HEK293T (cell line): ENCODE data around the gene MFSD2A.
"Not testable (repeated sequence)": the region's sequence is repeated elsewhere in the genome, so short reads cannot be mapped to it uniquely, and the experiment has no call there.

Experiments used
- CTCF ChIA-PET: fragments of 350-600 bp; formaldehyde crosslinking; extraction: SDS; loops from one replicate; lab custom pipeline; 2021; ENCODE audit warnings: antibody characterized with exemption, inconsistent platforms; lab: Yijun Ruan, JAX
- POLR2A ChIA-PET: fragments of 350-600 bp; formaldehyde crosslinking; extraction: SDS; loops from one replicate; lab custom pipeline; 2020; ENCODE audit warnings: antibody characterized with exemption, inconsistent platforms; lab: Yijun Ruan, JAX
- DNase-seq: peaks from one replicate; pipeline ENCODE4 v3.0.0; 2012; ENCODE audit warnings: mixed read lengths; ENCODE audit errors: extremely low spot score
- ARNT ChIP-seq: fragments of 450-650 bp; IDR thresholded peaks from 2 replicates; pipeline ENCODE4 v1.6.1; 2017; ENCODE audit warnings: mild to moderate bottlenecking
- BHLHE40 ChIP-seq: fragments of 450-650 bp; IDR thresholded peaks from 2 replicates; pipeline ENCODE4 v1.6.1; 2016; ENCODE audit warnings: mild to moderate bottlenecking, moderate library complexity, borderline replicate concordance
- CTBP1 ChIP-seq: fragments of 450-650 bp; IDR thresholded peaks from 2 replicates; pipeline ENCODE4 v1.6.1; 2016; ENCODE audit warnings: borderline replicate concordance
- ELF4 ChIP-seq: fragments of 450-650 bp; IDR thresholded peaks from 2 replicates; pipeline ENCODE4 v1.6.1; 2017; ENCODE audit warnings: antibody characterized with exemption
- FOXA1 ChIP-seq: fragments of 450-650 bp; IDR thresholded peaks from 2 replicates; pipeline ENCODE4 v1.6.1; 2016; ENCODE audit warnings: mild to moderate bottlenecking
- FOXK2 ChIP-seq: fragments of 450-650 bp; IDR thresholded peaks from 2 replicates; pipeline ENCODE4 v1.6.1; 2016; ENCODE audit warnings: mild to moderate bottlenecking
- FOXM1 ChIP-seq: fragments of 450-650 bp; IDR thresholded peaks from 2 replicates; pipeline ENCODE4 v1.6.1; 2017; ENCODE audit warnings: mild to moderate bottlenecking, borderline replicate concordance
- HDGF ChIP-seq: fragments of 450-650 bp; IDR thresholded peaks from 2 replicates; pipeline ENCODE4 v1.6.1; 2017; ENCODE audit warnings: antibody characterized with exemption, borderline replicate concordance
- L3MBTL2 ChIP-seq: fragments of 450-650 bp; conservative IDR thresholded peaks from 2 replicates; pipeline ENCODE4 v1.6.1; 2016; ENCODE audit warnings: mild to moderate bottlenecking
- LEF1 ChIP-seq: fragments of 450-650 bp; IDR thresholded peaks from 2 replicates; pipeline ENCODE4 v1.6.1; 2017; ENCODE audit warnings: mild to moderate bottlenecking, borderline replicate concordance
- NFRKB ChIP-seq: fragments of 450-650 bp; IDR thresholded peaks from 2 replicates; pipeline ENCODE4 v1.6.1; 2016; ENCODE audit warnings: mild to moderate bottlenecking, moderate library complexity
- PKNOX1 ChIP-seq: fragments of 450-650 bp; IDR thresholded peaks from 2 replicates; pipeline ENCODE4 v1.6.1; 2016
- SP1 ChIP-seq: fragments of 450-650 bp; IDR thresholded peaks from 2 replicates; pipeline ENCODE4 v1.6.1; 2017
- SUZ12 ChIP-seq: fragments of 450-650 bp; IDR thresholded peaks from 2 replicates; pipeline ENCODE4 v1.6.1; 2016; ENCODE audit warnings: mild to moderate bottlenecking
- TARDBP ChIP-seq: fragments of 450-650 bp; IDR thresholded peaks from 2 replicates; pipeline ENCODE4 v1.6.1; 2016
- ZNF384 ChIP-seq: fragments of 450-650 bp; IDR thresholded peaks from 2 replicates; pipeline ENCODE4 v1.6.1; 2016

MFSD2A gene

GRCh38 chr1:39960431-39960958, 5.5 kb downstream of the MFSD2A start:
- DNase-seq, result no peak
- CTCF ChIA-PET, result no interaction called here
- no peak for TF ChIP-seq BHLHE40
- TF ChIP-seq SP1, result no peak
- POLR2A ChIA-PET, result interaction anchor here (0.6 kb wide), 1 partner anchor 14 kb away, joined by 3 read pairs; no protein-coding TSS in a partner anchor

GRCh38 chr1:39962450-39962825, 7.5 kb downstream of the MFSD2A start:
- CTCF ChIA-PET, result no interaction called here
- POLR2A ChIA-PET, result interaction anchor here (0.7 kb wide), 1 partner anchor 10 kb away, joined by 3 read pairs; no protein-coding TSS in a partner anchor
- TF ChIP-seq LEF1 (no peak), TARDBP (no peak), FOXK2 (no peak), NFRKB (no peak), FOXM1 (no peak), SP1 (no peak), BHLHE40 (no peak), CTBP1 (no peak), ZNF384 (no peak), SUZ12 (no peak), PKNOX1 (no peak), ELF4 (no peak), HDGF (no peak), FOXA1 (no peak), L3MBTL2 (no peak), ARNT (no peak)
- DNase-seq, result no peak

- POLR2A ChIA-PET, CTCF ChIA-PET, DNase-seq: not testable (repeated sequence)
Measured at GRCh38 chr1:39962964-39963363, 8.0 kb downstream of the MFSD2A start.

GRCh38 chr1:39964552-39964951, 9.6 kb downstream of the MFSD2A start:
- ChIA-PET CTCF (interaction anchor here (1.1 kb wide), 1 partner anchor 9 kb away, joined by 3 read pairs; no protein-coding TSS in a partner anchor), POLR2A (no interaction called here)
- no peak for DNase-seq
- TF ChIP-seq CTBP1 (no peak), SUZ12 (no peak), ZNF384 (no peak), FOXK2 (no peak), HDGF (no peak), FOXA1 (no peak), FOXM1 (no peak), LEF1 (no peak), PKNOX1 (no peak), L3MBTL2 (no peak), SP1 (no peak), TARDBP (no peak), ARNT (no peak), NFRKB (no peak), ELF4 (no peak), BHLHE40 (no peak)

GRCh38 chr1:39965044-39965443, 10.1 kb downstream of the MFSD2A start:
- DNase-seq, result no peak
- no peak for TF ChIP-seq PKNOX1
- no peak for TF ChIP-seq SUZ12
- TF ChIP-seq LEF1, result no peak
- TF ChIP-seq L3MBTL2, result no peak
- TF ChIP-seq SP1, result no peak
- CTCF ChIA-PET, result no interaction called here
- POLR2A ChIA-PET, result no interaction called here

GRCh38 chr1:39969048-39969447, 14.1 kb downstream of the MFSD2A start:
- ChIA-PET CTCF (interaction anchor here (1.0 kb wide), 1 partner anchor 50 kb away, joined by 3 read pairs; no protein-coding TSS in a partner anchor), POLR2A (interaction anchor here (1.3 kb wide), 1 partner anchor 13 kb away, joined by 5 read pairs; no protein-coding TSS in a partner anchor)
- TF ChIP-seq SUZ12 (no peak), CTBP1 (no peak), FOXK2 (no peak), HDGF (no peak), BHLHE40 (no peak), SP1 (no peak), NFRKB (no peak), FOXM1 (no peak), ZNF384 (no peak), ELF4 (no peak), FOXA1 (no peak), LEF1 (no peak), ARNT (no peak)
- DNase-seq, result no peak
